HG03025 (cell line): ENCODE results near the gene DNAJB7.
"Not testable (repeated sequence)": the region's sequence is repeated elsewhere in the genome, so short reads cannot be mapped to it uniquely, and the experiment has no call there.

Experiments used
- ATAC-seq: cut with Tn5 transposase; IDR thresholded peaks from one replicate; pipeline ENCODE4 v1.9.1; 2021; ENCODE audit warnings: mild to moderate bottlenecking, moderate library complexity; ENCODE audit not compliant: unreplicated experiment, low FRiP score

Gene DNAJB7

GRCh38 chr22:40845816-40846215, 16.1 kb downstream of the DNAJB7 start:
- ATAC-seq, result not testable (repeated sequence)

- ATAC-seq, result no peak
Measured at GRCh38 chr22:40844951-40845350, 17.0 kb downstream of the DNAJB7 start.

GRCh38 chr22:40838486-40838885, 23.4 kb downstream of the DNAJB7 start:
- no peak for ATAC-seq

DNA sequence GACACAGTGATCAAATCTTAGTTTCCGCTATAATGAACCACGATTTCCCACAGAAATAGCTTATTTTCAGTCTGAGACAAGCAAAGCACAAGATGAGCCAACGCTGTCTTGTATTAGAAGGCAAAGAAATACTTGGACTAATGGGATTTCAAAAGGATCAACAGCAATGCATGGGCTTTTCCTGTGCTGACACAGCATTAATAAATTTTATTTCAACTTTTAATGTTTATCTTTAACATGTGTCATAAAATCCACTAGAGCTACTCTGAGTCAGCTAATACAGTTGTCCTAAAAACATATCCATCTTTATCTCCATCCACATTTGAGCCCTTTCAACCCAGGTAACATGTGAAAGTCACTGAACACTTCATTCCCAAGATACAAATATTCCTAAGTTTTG, 27.3 kb downstream of the DNAJB7 start:
- no peak for ATAC-seq

GRCh38 chr22:40829131-40829530, 32.8 kb downstream of the DNAJB7 start:
- ATAC-seq, result no peak

DNA sequence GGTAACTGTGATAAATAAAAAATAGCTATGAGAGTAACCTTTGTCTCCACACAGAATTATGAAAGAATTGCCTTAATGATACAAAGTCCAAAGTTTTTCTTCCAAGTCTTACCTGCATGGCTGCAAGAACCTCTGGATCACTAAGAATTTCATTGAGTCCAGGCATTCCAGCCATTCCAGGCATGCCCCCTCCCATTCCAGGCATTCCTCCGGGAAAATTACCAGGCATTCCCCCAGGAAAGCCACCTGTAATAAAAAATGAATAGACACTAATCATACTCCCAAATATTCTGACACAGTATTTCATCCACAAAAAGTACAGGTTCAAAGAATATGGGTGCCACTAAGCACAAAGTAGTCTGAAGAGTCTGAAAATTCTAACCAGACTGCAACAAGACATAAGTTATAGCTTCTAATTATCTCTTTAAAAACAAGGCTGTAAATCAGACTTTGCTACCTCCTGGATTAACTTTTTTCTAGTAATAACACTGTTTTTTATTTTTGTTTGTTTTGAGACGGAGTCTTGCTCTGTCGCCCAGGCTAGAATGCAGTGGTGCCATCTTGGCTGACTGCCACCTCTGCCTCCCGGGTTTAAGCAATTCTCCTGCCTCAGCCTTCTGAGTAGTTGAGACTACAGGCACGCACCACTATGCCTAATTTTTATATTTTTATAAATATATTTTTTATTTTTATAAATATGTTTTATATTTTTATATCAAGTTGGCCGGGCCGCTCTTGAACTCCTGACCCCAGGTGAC, 34.8 kb downstream of the DNAJB7 start:
- no peak for ATAC-seq

- ATAC-seq, result not testable (repeated sequence)
Measured at GRCh38 chr22:40826292-40826691, 35.6 kb downstream of the DNAJB7 start.

- no peak for ATAC-seq
Measured at GRCh38 chr22:40823426-40823825, 38.5 kb downstream of the DNAJB7 start.

DNA sequence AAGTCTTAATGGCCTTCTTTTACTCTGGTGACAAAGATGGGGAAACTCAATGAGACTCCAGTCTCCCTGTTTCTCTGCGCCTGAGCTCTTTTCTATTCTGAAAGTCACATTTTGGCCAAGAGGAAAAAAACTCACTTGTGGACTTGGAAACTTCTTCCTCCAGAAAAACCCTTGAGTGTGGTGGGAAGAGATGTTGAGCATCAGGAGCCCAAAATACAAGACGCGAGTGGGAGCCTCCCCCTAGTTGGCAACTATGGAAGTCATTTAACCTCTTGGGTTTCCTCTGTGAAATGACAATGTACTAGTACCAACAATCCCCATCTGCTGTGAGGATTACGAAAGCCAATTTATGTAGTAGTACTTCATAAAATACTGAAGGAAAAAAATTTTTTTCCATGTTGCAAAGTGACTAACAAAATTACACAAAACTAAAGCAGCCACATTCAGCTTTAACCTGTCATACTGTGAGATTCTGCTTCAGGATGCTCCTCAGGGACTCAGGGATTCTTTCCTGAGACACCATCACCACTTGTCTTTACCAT, 42.2 kb downstream of the DNAJB7 start:
- no peak for ATAC-seq

DNA sequence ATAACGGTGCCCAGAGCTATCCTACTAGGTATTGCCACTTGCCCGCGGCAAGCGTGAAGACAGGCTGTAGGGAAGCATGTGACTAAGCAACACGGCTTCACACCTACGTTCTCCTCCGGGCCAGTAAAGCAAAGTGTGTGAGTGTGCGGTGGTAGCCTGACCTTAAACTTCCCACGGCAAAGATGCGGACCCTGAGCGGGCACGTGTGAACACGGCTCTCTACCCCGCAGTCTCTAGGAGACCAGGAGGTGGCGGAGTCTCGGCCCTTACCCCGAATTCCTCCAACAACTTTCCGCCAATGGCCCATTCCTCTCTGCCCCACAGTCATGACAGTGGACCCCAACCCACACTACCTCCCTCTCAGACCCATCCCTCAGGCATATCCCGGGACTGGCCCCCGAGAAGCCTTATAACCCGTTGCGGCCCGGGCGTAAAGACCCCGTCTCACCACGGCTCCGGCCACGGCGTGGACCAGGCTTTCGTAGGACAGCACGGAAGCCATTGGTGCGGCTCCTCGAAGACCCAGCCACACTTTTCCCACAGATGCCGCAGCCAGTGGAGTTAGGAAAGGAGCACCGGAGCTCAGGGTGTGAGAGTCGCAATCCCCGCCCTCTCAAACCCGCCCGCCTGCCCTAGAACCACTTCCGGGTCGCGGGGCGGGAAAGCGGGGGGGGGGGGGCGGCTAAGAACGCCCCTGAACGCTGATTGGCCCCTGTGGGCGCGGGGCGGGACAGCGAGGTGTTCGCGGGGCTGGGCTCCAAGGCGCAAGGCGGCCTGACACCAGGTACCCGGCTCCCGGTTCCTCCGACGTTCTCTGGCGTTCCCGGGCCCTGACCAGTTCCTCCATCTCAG, 42.9 kb downstream of the DNAJB7 start, which contains the start of gene SLC25A17:
Gene SLC25A17 (minus strand): TSS at position 600 of the 852 bp plus-strand sequence. CDS start 98 bp downstream, at position 502.
- no peak for ATAC-seq

DNA sequence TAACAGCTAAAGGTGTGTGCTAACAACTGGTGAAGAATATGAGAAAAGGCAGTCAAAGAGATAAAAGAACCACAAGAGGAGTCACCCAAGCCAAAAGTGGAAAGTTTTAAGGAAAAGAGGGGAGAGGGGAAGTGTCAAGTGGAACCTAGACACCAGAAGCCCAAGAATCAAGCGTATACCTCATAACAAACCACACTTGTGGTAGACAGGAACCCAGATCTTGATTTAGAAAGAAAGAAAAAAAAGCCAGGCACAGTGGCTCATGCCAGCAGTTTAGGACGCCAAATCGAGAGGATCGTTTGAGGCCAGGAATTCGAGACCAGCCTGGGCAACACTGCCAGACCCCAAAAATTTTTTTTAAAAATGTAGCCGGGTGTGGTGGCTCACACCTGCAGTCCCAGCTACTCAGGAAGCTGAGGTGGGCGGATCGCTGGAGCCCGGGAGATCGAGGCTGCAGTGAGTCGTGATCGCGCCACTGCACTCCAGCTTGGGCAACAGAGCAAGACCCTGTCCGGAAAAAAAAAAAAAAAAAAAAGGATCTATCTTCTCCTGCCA, 43.6 kb downstream of the DNAJB7 start:
- no peak for ATAC-seq

DNA sequence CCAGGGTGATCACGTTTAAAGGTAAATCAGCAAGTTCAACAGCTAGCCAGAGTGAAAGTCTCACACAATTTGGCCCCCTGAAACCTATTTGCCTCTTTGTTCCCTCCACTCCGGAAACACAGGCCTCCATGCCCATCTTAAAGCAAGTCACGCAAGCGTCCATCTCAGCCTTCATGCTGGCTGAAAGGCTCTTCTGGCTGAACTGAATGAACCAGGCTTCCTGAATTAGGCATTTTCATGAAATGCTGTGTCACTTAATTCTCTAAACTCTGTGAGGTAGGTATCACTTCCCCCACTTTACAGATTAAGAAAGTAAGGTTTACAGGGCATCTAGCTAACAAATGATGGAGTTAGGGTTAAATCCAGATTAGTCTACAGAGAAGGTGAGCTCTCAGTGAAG, 44.2 kb downstream of the DNAJB7 start:
- no peak for ATAC-seq

DNA sequence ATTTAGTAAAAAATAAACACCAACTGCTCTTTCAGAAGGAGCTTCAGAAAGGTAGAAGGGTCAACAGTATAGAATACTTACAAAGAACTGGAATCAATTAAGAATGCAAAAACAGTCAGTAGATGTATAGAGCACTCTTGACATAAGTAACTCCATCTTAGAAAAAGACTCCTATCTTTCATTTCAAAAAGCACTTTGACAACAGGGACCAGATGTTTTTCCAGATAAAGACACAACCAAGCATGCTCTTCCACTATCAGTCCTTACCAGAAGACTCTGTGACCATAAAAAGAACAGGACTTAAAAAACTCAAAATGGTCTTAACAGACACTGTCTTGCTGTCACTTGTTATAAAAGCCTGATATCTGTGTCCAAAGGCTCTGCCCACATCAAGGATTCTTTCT, 48.0 kb downstream of the DNAJB7 start:
- ATAC-seq, result no peak
